D721Med (cell line): ENCODE measurements around the gene KLHL28.

Experiments
- DNase-seq: peaks from one replicate; pipeline ENCODE4 v3.0.0; 2011; ENCODE audit warnings: low spot score; ENCODE audit not compliant: insufficient read length
- FAIRE-seq: peaks from 2 replicates; lab custom pipeline; 2011; peaks lifted over from hg19 to GRCh38; lab: Jason Lieb, UNC
- TF ChIP-seq, protein P1 (sequence below): IDR thresholded peaks from 2 replicates; pipeline ENCODE4 v1.5.1; 2012; ENCODE audit warnings: mild to moderate bottlenecking, control low read depth; ENCODE audit not compliant: insufficient read depth; ENCODE audit errors: missing control alignments

Gene KLHL28

DNA sequence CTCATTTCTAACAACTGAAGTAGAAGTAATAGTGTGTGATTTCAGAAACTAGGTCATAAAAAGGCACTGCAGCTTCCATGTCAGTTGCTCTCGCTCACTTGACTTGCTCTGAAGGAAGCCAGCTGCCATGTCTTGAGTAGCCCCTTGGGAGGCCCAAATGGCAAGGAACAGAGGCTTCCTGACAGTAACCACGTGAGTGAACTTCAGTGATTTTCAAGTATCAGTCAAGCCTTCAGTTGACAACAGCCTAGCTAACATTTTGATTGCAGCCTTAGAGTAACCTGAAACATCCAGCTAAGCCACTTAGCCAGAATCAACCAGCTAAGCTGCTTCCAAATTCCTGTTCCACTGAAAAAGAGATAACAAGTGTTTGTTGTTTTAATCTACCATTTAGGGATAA is 26.9 kb upstream of the KLHL28 start:
- DNase-seq = peak; percentile 23
- FAIRE-seq = peak; percentile 94
- TF ChIP-seq, protein P1, sequence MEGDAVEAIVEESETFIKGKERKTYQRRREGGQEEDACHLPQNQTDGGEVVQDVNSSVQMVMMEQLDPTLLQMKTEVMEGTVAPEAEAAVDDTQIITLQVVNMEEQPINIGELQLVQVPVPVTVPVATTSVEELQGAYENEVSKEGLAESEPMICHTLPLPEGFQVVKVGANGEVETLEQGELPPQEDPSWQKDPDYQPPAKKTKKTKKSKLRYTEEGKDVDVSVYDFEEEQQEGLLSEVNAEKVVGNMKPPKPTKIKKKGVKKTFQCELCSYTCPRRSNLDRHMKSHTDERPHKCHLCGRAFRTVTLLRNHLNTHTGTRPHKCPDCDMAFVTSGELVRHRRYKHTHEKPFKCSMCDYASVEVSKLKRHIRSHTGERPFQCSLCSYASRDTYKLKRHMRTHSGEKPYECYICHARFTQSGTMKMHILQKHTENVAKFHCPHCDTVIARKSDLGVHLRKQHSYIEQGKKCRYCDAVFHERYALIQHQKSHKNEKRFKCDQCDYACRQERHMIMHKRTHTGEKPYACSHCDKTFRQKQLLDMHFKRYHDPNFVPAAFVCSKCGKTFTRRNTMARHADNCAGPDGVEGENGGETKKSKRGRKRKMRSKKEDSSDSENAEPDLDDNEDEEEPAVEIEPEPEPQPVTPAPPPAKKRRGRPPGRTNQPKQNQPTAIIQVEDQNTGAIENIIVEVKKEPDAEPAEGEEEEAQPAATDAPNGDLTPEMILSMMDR = no peak

DNA sequence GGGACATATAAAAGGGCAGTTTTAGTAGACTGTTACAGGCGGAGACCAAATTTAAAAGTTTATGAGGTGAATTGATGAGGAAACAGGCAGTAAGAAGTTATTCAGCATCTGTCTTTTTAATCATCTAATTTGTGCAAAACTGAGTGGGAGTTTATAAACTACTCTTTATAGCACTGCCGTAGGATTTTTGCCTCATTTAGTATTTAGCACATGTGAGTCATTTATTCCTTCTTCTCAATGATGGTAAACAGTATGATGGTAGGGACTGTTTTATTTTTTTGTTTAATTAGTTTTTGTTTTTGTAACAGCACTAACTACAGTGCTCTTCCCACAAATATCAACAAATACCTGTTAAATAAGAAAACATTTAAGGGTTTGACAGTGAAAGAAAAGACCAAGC is 20.8 kb upstream of the KLHL28 start:
- DNase-seq (no peak), FAIRE-seq (no peak)
- TF ChIP-seq, protein P1 = no peak

DNA sequence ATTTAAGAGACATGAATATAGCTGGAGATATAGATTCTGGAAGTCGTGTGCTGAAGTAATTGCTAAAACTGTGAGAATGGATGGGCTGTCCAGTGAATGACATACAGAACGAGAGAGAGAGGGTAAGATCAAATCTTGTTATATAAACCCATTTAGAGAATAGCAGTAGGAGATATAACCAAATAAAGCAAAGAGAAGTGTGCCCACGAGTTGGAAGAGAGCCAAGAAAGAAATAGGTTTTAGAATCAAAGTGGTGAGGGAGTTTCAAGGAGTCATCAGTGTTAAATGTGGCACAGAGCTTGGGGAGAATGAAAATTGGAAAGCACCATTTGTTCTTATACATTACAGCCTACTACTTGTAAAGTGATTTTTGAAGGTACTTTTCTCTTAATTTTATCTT is 19.5 kb upstream of the KLHL28 start:
- no peak for FAIRE-seq
- TF ChIP-seq, protein P1 = no peak

DNA sequence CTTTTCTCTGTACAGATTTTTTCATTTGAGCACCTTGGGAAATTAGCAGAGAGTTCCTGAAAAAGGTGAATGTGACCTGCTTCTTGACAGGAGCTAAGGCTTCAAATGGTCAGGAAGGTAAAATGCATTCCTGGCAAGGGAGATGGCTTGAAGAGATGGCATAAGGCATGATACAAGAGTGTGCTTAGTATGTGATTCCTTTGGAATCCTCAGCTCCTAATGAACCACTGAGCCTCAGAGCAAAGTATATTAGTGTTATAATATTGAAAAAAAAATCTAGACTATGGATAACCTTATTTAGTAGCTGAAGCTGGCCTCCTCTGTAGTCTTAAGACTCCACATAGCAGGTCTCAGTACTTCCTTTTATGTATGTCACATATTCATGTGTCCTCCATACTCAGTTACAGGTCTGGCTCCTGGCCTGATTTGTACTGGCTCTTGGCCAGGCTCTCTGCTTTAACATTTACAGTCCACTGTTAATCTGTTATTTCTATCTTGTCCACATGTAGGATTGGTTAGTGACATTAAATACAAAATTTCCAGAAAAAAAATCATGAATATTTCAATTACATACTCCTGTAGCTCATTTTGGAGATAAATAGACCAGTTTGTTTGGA is 18.1 kb upstream of the KLHL28 start:
- DNase-seq = no peak
- TF ChIP-seq, protein P1 = no peak
- no peak for FAIRE-seq

More for the DNA sequence above, 19.5 kb upstream of the KLHL28 start:
- no peak for DNase-seq

DNA sequence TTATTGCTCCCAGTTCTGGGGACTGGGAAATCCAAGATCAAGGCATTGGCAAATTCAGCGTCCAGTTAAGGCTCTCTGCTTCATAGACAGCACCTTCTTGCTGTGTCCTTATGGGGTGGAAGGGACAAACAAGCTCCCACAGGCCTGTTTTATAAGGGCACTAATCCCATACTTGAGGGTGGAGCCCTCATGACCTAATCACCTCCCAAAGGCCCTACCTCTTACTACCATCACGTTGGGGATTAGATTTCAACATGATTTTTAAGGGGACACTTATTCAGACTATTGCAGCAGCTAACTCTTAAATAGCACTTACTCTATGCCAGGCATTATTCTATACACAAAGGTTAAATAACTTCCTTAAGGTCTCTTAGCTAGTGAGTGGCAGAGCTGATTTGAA is 17.5 kb upstream of the KLHL28 start:
- TF ChIP-seq, protein P1 = no peak
- no peak for FAIRE-seq
- no peak for DNase-seq

DNA sequence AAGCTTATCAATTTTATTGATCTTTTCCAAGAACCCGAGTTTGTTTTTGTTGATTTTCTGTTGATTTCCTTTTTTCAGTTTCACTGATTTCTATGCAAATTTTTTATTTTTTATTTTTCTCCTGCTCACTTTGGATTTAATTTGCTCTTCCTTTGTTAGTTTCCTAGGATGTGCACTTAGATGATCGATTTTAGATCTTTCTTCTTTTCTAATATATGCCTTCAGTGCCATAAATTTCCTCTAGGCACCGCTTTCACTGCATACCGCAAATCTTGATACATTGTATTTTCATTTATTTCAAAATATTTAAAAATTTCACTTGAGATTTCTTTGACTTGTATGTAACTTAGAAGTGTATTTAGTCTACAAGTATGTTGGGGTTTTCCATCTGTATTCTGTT is 9.7 kb upstream of the KLHL28 start:
- TF ChIP-seq, protein P1 = no peak
- FAIRE-seq (no peak), DNase-seq (no peak)

DNA sequence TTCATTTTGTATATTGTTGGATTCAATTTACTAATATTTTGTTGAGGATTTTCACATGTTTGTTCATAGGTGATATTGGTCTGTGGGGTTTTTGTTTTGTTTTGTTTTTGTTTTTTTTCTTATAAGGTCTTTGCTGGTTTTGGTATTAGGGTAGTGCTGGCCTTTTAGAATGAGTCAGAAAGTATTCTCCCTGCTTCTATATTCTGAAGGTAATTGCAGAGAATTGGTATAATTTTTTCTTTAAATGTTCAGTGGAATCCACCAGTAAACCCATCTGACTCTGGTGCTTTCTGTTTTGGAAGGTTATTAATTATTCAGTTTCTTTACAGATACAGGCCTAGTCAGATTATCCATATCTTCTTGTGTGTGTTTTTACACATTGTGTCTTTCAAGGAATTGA is 9.2 kb upstream of the KLHL28 start:
- FAIRE-seq (no peak), DNase-seq (no peak)
- TF ChIP-seq, protein P1 = no peak
